Parathyroid adenoma (tissue), 2 donors: ENCODE data around the gene SPATA33.
A peak's percentile ranks its signal among the peaks of the same experiment; 100 is the strongest.

ENCODE experiments used
- H2AFZ ChIP-seq: fragments of 300-600 bp; sonication (generic); one replicate; pipeline ENCODE4 v1.7.0; 2017; ENCODE audit warnings: antibody characterized with exemption, mild to moderate bottlenecking
- H3K27ac ChIP-seq: fragments of 300-600 bp; sonication (generic); one replicate; pipeline ENCODE4 v1.7.0; 2017
- H3K27me3 ChIP-seq: fragments of 300-600 bp; sonication (generic); one replicate; pipeline ENCODE4 v1.7.0; 2017; ENCODE audit warnings: low read length; ENCODE audit not compliant: control insufficient read depth, insufficient read depth
- H3K36me3 ChIP-seq: fragments of 300-600 bp; sonication (generic); one replicate; pipeline ENCODE4 v1.7.0; 2017; ENCODE audit warnings: low read length; ENCODE audit not compliant: control insufficient read depth, insufficient read depth
- H3K4me1 ChIP-seq: fragments of 300-600 bp; sonication (generic); one replicate; pipeline ENCODE4 v1.7.0; 2017; ENCODE audit warnings: control low read depth
- H3K4me2 ChIP-seq: fragments of 300-600 bp; sonication (generic); one replicate; pipeline ENCODE4 v1.7.0; 2017; ENCODE audit warnings: low read length
- H3K4me3 ChIP-seq: fragments of 300-600 bp; sonication (generic); one replicate; pipeline ENCODE4 v1.7.0; 2017; ENCODE audit warnings: low read depth, low read length
- H3K79me2 ChIP-seq: fragments of 300-600 bp; sonication (generic); one replicate; pipeline ENCODE4 v1.7.0; 2017; ENCODE audit warnings: control low read depth
- H3K9ac ChIP-seq: fragments of 300-600 bp; sonication (generic); one replicate; pipeline ENCODE4 v1.7.0; 2017; ENCODE audit warnings: mild to moderate bottlenecking
- H3K9me3 ChIP-seq: fragments of 300-600 bp; sonication (generic); one replicate; pipeline ENCODE4 v1.7.0; 2017; ENCODE audit warnings: low read length; ENCODE audit not compliant: control insufficient read depth
- TF ChIP-seq, protein P1 (sequence below): fragments of 300-600 bp; sonication (generic); IDR thresholded peaks from one replicate; pipeline ENCODE4 v1.7.0; 2017; ENCODE audit warnings: antibody characterized with exemption, mild to moderate bottlenecking
- donor health status: primary hyperparathyroidism.

The SPATA33 gene

DNA sequence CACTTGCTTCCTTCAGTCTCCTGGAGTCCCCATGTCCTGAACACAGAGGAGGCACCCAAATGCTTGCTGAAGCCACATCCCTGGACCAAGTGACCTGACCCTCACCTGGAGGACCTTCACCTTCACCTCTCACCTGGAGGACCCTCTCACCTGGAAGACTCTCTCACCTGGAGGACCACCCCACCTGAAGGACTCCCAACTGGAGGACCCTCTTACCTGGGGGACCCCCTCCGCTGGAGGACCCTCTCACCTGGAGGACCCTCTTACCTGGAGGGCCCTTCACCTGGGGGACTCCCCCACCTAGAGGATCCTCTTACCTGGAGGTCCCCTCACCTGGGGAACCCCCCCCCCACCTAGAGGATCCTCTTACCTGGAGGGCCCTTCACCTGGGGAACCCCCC, 28.3 kb downstream of the SPATA33 start:
- peak overlapping the region; percentile 67 for H3K4me3 ChIP-seq

DNA sequence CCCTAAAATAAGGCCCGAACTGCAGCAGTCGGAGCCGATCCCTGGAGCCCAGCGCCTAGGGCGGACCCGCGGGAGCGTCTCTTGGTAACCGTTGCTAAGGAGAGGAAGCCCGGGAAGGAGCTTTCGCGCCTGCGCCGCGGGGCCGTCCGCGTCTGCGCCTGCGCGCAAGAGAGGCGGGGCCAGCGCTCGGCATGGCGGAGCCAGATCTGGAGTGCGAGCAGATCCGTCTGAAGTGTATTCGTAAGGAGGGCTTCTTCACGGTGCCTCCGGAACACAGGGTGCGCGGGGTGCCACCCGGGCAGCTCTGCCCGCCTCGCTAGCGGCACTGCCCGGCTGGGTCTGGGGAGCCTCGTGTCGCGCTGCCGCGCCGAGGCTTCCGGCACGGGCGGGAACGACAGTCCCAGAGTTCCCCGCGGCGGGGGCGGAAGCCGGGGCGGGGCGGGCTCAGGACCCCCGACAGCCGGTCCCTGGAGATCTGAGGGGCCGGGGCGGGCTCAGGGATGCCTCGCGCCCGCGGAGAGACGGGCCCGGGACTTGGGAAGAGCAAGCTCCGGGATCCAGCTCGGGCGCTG, 29.0 kb downstream of the SPATA33 start, which contains the start of gene CDK10:
Gene CDK10, plus strand, starts transcription at position 170 of the 572 bp plus-strand sequence. Its CDS starts 22 bp downstream, at position 192.
- Histone ChIP-seq H3K4me2 (peak within 1 kb of the TSS; percentile 90), H3K79me2 (peaks cover 20% of the 10 kb centered on the region), H3K36me3 (no peaks in the 10 kb centered on the region), H3K4me1 (peaks cover 5% of the 10 kb centered on the region), H3K27me3 (no peaks in the 10 kb centered on the region), H3K4me3 (peak within 1 kb of the TSS; percentile 67), H3K9me3 (no peaks in the 10 kb centered on the region), H3K9ac (no peak within 1 kb of the TSS), H3K27ac (peak within 1 kb of the TSS; percentile 66), H2AFZ (peak within 1 kb of the TSS; percentile 88)
- TF ChIP-seq, protein P1, sequence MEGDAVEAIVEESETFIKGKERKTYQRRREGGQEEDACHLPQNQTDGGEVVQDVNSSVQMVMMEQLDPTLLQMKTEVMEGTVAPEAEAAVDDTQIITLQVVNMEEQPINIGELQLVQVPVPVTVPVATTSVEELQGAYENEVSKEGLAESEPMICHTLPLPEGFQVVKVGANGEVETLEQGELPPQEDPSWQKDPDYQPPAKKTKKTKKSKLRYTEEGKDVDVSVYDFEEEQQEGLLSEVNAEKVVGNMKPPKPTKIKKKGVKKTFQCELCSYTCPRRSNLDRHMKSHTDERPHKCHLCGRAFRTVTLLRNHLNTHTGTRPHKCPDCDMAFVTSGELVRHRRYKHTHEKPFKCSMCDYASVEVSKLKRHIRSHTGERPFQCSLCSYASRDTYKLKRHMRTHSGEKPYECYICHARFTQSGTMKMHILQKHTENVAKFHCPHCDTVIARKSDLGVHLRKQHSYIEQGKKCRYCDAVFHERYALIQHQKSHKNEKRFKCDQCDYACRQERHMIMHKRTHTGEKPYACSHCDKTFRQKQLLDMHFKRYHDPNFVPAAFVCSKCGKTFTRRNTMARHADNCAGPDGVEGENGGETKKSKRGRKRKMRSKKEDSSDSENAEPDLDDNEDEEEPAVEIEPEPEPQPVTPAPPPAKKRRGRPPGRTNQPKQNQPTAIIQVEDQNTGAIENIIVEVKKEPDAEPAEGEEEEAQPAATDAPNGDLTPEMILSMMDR = no peak

More for the DNA sequence above, 28.3 kb downstream of the SPATA33 start:
- peak overlapping the region; percentile 88 for H2AFZ ChIP-seq
- H3K79me2 ChIP-seq = peaks cover 20% of the 10 kb centered on the region
- no peaks in the 10 kb centered on the region for H3K9me3 ChIP-seq
- no peak overlapping the region for H3K9ac ChIP-seq
- H3K27me3 ChIP-seq = no peaks in the 10 kb centered on the region
- H3K27ac ChIP-seq = no peak overlapping the region
- TF ChIP-seq, protein P1 = no peak
- no peaks in the 10 kb centered on the region for H3K36me3 ChIP-seq
- H3K4me2 ChIP-seq = peak overlapping the region; percentile 90
- H3K4me1 ChIP-seq = peaks cover 5% of the 10 kb centered on the region

- peaks cover 5% of the 10 kb centered on the region for H3K4me1 ChIP-seq
- peak overlapping the region; percentile 66 for H3K27ac ChIP-seq
- no peak overlapping the region for H3K9ac ChIP-seq
- peaks cover 20% of the 10 kb centered on the region for H3K79me2 ChIP-seq
- H3K36me3 ChIP-seq = no peaks in the 10 kb centered on the region
- no peaks in the 10 kb centered on the region for H3K27me3 ChIP-seq
- no peaks in the 10 kb centered on the region for H3K9me3 ChIP-seq
- H3K4me2 ChIP-seq = peak overlapping the region; percentile 90
- peak overlapping the region; percentile 88 for H2AFZ ChIP-seq
- peak overlapping the region; percentile 67 for H3K4me3 ChIP-seq
- TF ChIP-seq, protein P1 = no peak
Measured at GRCh38 chr16:89687092-89687940, 29.7 kb downstream of the SPATA33 start.

DNA sequence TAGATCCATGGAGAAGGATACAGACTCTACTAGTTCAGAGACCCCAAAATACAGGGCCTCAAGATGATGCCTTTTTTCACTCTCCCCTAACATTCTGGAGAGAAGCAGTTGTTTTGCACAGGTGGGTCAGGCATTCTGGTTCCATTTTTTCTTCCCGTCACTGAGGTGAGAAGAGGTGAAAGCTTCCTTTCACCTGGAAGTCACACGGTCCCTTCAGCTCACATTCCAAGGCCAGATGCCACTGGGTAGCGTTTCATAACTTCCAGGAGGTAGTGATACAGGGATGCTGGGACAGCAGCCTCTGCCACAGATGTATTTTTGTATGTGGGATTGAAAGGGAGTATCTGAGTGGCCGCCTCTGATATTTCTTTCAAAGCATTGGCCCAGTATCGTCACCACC, 30.8 kb downstream of the SPATA33 start:
- no peak overlapping the region for H3K4me3 ChIP-seq
- no peak overlapping the region for H3K27ac ChIP-seq
- H3K9me3 ChIP-seq = no peaks in the 10 kb centered on the region
- H3K36me3 ChIP-seq = no peaks in the 10 kb centered on the region
- peaks cover 20% of the 10 kb centered on the region for H3K79me2 ChIP-seq
- H3K4me1 ChIP-seq = peaks cover 5% of the 10 kb centered on the region
- H3K4me2 ChIP-seq = no peak overlapping the region
- H2AFZ ChIP-seq = no peak overlapping the region
- no peaks in the 10 kb centered on the region for H3K27me3 ChIP-seq
- no peak overlapping the region for H3K9ac ChIP-seq
- TF ChIP-seq, protein P1 = no peak
